Thyroid gland (tissue), 4 donors: Measurements from ENCODE around the gene PIERCE2.

Experiments used
- CTCF ChIP-seq, 6 experiments: fragments of 200-600 bp in 3 of 6; fragments of 450-650 bp in 3 of 6; sonication (generic) in 3 of 6; IDR thresholded peaks; one replicate each; pipeline ENCODE4 v1.5.1; 2016 to 2019; ENCODE audit warnings: antibody characterized with exemption in 6 of 6, mild to moderate bottlenecking in 2 of 6, inconsistent platforms in 1 of 6, moderate library complexity in 1 of 6
- POLR2A ChIP-seq, 2 donors: fragments of 450-650 bp; IDR thresholded peaks; one replicate each; pipeline ENCODE4 v1.6.1; 2017; ENCODE audit warnings: antibody characterized with exemption in 2 of 2, mild to moderate bottlenecking in 2 of 2, moderate library complexity in 1 of 2

DNA sequence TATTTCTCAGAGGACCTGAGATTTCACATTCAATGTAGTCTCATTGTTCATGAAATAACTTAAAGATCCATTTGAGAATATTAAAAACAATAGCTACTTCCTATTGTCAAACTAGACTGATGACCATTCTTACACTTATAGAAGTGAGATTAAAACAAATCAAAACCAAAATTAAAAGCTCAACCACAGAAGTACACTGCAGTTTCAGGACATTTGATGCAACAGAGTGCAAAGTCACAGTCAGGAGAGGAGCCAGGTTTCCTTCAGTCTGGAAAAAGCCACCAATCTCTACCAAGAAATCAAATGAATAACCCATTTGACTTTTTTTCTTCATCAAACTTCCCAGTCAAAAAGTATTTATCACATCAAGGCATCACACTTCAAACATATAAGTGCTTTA is 5.6 kb upstream of the PIERCE2 start:
- TF ChIP-seq POLR2A (IDR thresholded peaks at IDR 0.05), result no peak
- TF ChIP-seq CTCF (IDR thresholded peaks at IDR 0.05), result no peak
